Loucy (cell line): ENCODE results near the gene TTC27.

Experiments used
- H2AFZ ChIP-seq: fragments of 200-600 bp; sonication (generic); 2 replicates; pipeline ENCODE4 v1.6.0; 2016; ENCODE audit warnings: antibody characterized with exemption, mild to moderate bottlenecking, low read length, moderate library complexity
- H3F3A ChIP-seq: fragments of 200-600 bp; 2 replicates; pipeline ENCODE4 v1.6.0; 2016; ENCODE audit warnings: antibody characterized with exemption, low read depth, mild to moderate bottlenecking
- H3K27me3 ChIP-seq: fragments of 200-600 bp; sonication (generic); 2 replicates; pipeline ENCODE4 v1.6.1; 2014; ENCODE audit warnings: low read length, mild to moderate bottlenecking; ENCODE audit not compliant: insufficient read depth, poor library complexity, severe bottlenecking
- H3K36me3 ChIP-seq: fragments of 200-600 bp; sonication (generic); 2 replicates; pipeline ENCODE4 v1.6.1; 2016; ENCODE audit warnings: low read length; ENCODE audit not compliant: insufficient read depth
- H3K4me1 ChIP-seq: fragments of 200-600 bp; sonication (generic); 2 replicates; pipeline ENCODE4 v1.5.1; 2014; ENCODE audit warnings: low read length, mild to moderate bottlenecking; ENCODE audit not compliant: insufficient read depth, poor library complexity, severe bottlenecking
- H3K4me2 ChIP-seq: fragments of 200-600 bp; sonication (generic); 2 replicates; pipeline ENCODE4 v1.6.0; 2014; ENCODE audit warnings: antibody characterized with exemption, low read length, low read depth, mild to moderate bottlenecking; ENCODE audit not compliant: poor library complexity, severe bottlenecking
- H3K4me3 ChIP-seq: fragments of 200-600 bp; sonication (generic); 2 replicates; pipeline ENCODE4 v1.5.1; 2014; ENCODE audit warnings: low read length, mild to moderate bottlenecking, mixed read lengths; ENCODE audit not compliant: poor library complexity, severe bottlenecking
- H3K79me2 ChIP-seq: fragments of 200-600 bp; sonication (generic); 2 replicates; pipeline ENCODE4 v1.6.1; 2014; ENCODE audit warnings: low read length; ENCODE audit not compliant: insufficient read depth
- H3K9ac ChIP-seq: fragments of 200-600 bp; sonication (generic); 2 replicates; pipeline ENCODE4 v1.6.0; 2014; ENCODE audit warnings: mild to moderate bottlenecking, low read depth, low read length, moderate library complexity; ENCODE audit not compliant: poor library complexity, severe bottlenecking
- H3K9me2 ChIP-seq: fragments of 200-600 bp; sonication (generic); replicated peaks from 2 replicates; pipeline ENCODE4 v1.6.1; 2016; ENCODE audit warnings: low read depth, low read length, mixed read lengths
- H3K9me3 ChIP-seq: fragments of 200-600 bp; sonication (generic); 2 replicates; pipeline ENCODE4 v1.6.1; 2014; ENCODE audit warnings: mild to moderate bottlenecking, antibody characterized with exemption, low read length, low read depth; ENCODE audit not compliant: insufficient read depth
- H4K20me1 ChIP-seq: fragments of 200-600 bp; sonication (generic); 2 replicates; pipeline ENCODE4 v1.6.0; 2014; ENCODE audit warnings: antibody characterized with exemption, low read length, mild to moderate bottlenecking; ENCODE audit not compliant: insufficient read depth, poor library complexity, severe bottlenecking
- EZH2phosphoT487 ChIP-seq: fragments of 200-600 bp; IDR thresholded peaks from 2 replicates; pipeline ENCODE4 v1.6.1; 2018; ENCODE audit warnings: antibody characterized with exemption, mild to moderate bottlenecking, moderate library complexity, borderline replicate concordance
- TF ChIP-seq, protein P1 (sequence below): fragments of 200-600 bp; sonication (generic); conservative IDR thresholded peaks from 2 replicates; pipeline ENCODE4 v1.5.1; 2014; ENCODE audit warnings: mild to moderate bottlenecking, antibody characterized with exemption, low read length

Gene TTC27

DNA sequence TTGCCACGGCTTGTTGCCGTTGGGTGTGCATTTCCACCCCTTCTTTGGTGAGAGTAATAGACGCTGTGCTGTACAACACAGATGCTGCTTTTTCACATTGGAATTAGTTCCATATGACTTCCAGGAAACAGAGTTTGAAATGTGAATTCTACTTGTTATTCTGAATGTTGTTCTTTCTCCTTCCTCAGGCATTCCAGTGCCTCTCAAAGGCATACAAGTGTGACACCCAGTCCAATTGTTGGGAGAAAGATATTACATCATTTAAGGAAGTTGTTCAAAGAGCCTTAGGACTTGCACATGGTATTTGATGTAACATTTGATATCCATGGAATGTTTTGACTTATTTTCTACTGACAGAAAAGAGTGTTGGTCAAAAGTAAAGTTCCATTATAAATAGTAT is 184.5 kb downstream of the TTC27 start:
- Histone ChIP-seq H3K9me3 (no peaks in the 10 kb centered on the region), H2AFZ (no peak overlapping the region), H3F3A (no peaks in the 10 kb centered on the region), H3K4me1 (no peaks in the 10 kb centered on the region), H3K9me2 (no peaks in the 10 kb centered on the region), H3K4me2 (no peak overlapping the region), H4K20me1 (no peaks in the 10 kb centered on the region), H3K27me3 (no peaks in the 10 kb centered on the region), H3K4me3 (no peak overlapping the region), H3K79me2 (no peaks in the 10 kb centered on the region), H3K9ac (no peak overlapping the region), H3K36me3 (no peaks in the 10 kb centered on the region)
- TF ChIP-seq, protein P1, sequence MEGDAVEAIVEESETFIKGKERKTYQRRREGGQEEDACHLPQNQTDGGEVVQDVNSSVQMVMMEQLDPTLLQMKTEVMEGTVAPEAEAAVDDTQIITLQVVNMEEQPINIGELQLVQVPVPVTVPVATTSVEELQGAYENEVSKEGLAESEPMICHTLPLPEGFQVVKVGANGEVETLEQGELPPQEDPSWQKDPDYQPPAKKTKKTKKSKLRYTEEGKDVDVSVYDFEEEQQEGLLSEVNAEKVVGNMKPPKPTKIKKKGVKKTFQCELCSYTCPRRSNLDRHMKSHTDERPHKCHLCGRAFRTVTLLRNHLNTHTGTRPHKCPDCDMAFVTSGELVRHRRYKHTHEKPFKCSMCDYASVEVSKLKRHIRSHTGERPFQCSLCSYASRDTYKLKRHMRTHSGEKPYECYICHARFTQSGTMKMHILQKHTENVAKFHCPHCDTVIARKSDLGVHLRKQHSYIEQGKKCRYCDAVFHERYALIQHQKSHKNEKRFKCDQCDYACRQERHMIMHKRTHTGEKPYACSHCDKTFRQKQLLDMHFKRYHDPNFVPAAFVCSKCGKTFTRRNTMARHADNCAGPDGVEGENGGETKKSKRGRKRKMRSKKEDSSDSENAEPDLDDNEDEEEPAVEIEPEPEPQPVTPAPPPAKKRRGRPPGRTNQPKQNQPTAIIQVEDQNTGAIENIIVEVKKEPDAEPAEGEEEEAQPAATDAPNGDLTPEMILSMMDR = no peak
- no peak for TF ChIP-seq EZH2phosphoT487

DNA sequence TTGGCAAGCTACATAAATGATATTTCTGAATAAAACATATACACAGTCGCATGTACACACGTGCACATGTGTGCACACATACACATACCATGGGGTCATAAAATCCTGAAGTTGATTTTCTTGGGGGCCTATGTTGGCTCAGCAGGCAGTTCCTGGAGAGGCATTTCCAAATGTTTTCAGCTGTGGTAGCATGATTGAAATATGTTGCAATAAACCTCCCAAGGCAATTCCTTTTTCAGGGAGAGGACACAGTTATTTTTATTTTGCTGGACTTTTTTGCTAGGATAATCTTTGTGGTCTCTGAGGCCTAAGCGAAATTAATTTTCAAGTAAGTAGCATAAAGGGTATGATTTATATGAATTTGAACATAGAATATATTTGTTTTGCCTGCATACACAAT is 192.2 kb downstream of the TTC27 start:
- Histone ChIP-seq H3K4me3 (no peak overlapping the region), H3K9me3 (no peaks in the 10 kb centered on the region), H3K4me1 (no peaks in the 10 kb centered on the region), H3K36me3 (no peaks in the 10 kb centered on the region), H3K79me2 (no peaks in the 10 kb centered on the region), H3K9ac (no peak overlapping the region), H3F3A (no peaks in the 10 kb centered on the region), H3K9me2 (no peaks in the 10 kb centered on the region), H4K20me1 (no peaks in the 10 kb centered on the region), H3K4me2 (no peak overlapping the region), H2AFZ (no peak overlapping the region), H3K27me3 (no peaks in the 10 kb centered on the region)
- TF ChIP-seq, protein P1 = no peak
- TF ChIP-seq EZH2phosphoT487 = no peak

DNA sequence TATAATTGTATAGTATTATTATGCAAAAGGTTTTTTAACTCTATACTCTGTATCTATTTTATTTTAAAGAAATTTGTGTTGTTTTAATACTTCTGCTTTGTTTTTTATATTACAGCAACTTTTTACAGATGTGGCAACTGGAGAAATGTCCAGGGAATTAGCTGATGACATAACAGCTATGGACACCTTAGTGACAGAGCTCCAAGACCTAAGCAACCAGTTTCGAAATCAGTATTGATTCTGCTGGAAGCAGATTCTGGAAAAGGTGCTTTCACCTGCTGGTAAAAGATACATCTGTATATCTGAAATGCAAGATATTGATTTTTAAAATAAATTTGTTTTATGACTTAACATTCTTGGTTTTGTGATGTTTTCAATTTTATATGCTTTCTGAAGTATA is 192.9 kb downstream of the TTC27 start:
- no peaks in the 10 kb centered on the region for H3K4me1 ChIP-seq
- no peak overlapping the region for H2AFZ ChIP-seq
- H4K20me1 ChIP-seq = no peaks in the 10 kb centered on the region
- no peaks in the 10 kb centered on the region for H3K27me3 ChIP-seq
- H3K4me3 ChIP-seq = no peak overlapping the region
- no peak for TF ChIP-seq EZH2phosphoT487
- TF ChIP-seq, protein P1 = no peak
- H3F3A ChIP-seq = no peaks in the 10 kb centered on the region
- no peaks in the 10 kb centered on the region for H3K9me2 ChIP-seq
- no peaks in the 10 kb centered on the region for H3K9me3 ChIP-seq
- H3K79me2 ChIP-seq = no peaks in the 10 kb centered on the region
- H3K36me3 ChIP-seq = no peaks in the 10 kb centered on the region
- no peak overlapping the region for H3K4me2 ChIP-seq
- no peak overlapping the region for H3K9ac ChIP-seq
